KMS-11 (cell line): ENCODE data around the gene KATNA1.

ENCODE experiments used
- H2AFZ ChIP-seq: fragments of 200-600 bp; sonication (generic); 2 replicates; pipeline ENCODE4 v1.6.1; 2016; ENCODE audit warnings: antibody characterized with exemption, mixed run types, low read depth
- H3K27ac ChIP-seq: fragments of 200-600 bp; sonication (generic); 2 replicates; pipeline ENCODE4 v1.6.1; 2016; ENCODE audit warnings: mild to moderate bottlenecking, mixed run types
- H3K27me3 ChIP-seq: fragments of 200-600 bp; sonication (generic); 2 replicates; pipeline ENCODE4 v1.6.1; 2017; ENCODE audit warnings: mild to moderate bottlenecking, low read depth, mixed run types, moderate library complexity; ENCODE audit not compliant: insufficient read depth
- H3K36me3 ChIP-seq: fragments of 200-600 bp; sonication (generic); 2 replicates; pipeline ENCODE4 v1.6.1; 2017; ENCODE audit warnings: mild to moderate bottlenecking, mixed run types; ENCODE audit not compliant: insufficient read depth
- H3K4me1 ChIP-seq: fragments of 200-600 bp; sonication (generic); 2 replicates; pipeline ENCODE4 v1.6.1; 2016; ENCODE audit warnings: mild to moderate bottlenecking, low read depth, mixed run types; ENCODE audit not compliant: poor library complexity, severe bottlenecking
- H3K4me2 ChIP-seq: fragments of 200-600 bp; sonication (generic); 2 replicates; pipeline ENCODE4 v1.7.0; 2016; ENCODE audit warnings: mild to moderate bottlenecking, mixed run types
- H3K4me3 ChIP-seq: fragments of 200-600 bp; sonication (generic); IDR thresholded peaks from 2 replicates; pipeline ENCODE4 v1.6.1; 2017; ENCODE audit warnings: low read depth, low read length, mixed read lengths; ENCODE audit not compliant: insufficient read depth
- H3K79me2 ChIP-seq: fragments of 200-600 bp; sonication (generic); 2 replicates; pipeline ENCODE4 v1.6.1; 2016; ENCODE audit warnings: low read depth, mixed run types; ENCODE audit not compliant: insufficient read depth
- H3K9ac ChIP-seq: fragments of 200-600 bp; sonication (generic); 2 replicates; pipeline ENCODE4 v1.6.1; 2016; ENCODE audit warnings: mild to moderate bottlenecking, mixed run types
- H4K20me1 ChIP-seq: fragments of 200-600 bp; sonication (generic); 2 replicates; pipeline ENCODE4 v1.6.1; 2016; ENCODE audit warnings: mild to moderate bottlenecking, mixed run types; ENCODE audit not compliant: insufficient read depth
- TF ChIP-seq, protein P1 (sequence below): fragments of 200-600 bp; sonication (generic); conservative IDR thresholded peaks from 2 replicates; pipeline ENCODE4 v1.6.1; 2017; ENCODE audit warnings: low read depth, mild to moderate bottlenecking, antibody characterized with exemption, low read length, moderate library complexity, mixed read lengths

The KATNA1 gene

DNA sequence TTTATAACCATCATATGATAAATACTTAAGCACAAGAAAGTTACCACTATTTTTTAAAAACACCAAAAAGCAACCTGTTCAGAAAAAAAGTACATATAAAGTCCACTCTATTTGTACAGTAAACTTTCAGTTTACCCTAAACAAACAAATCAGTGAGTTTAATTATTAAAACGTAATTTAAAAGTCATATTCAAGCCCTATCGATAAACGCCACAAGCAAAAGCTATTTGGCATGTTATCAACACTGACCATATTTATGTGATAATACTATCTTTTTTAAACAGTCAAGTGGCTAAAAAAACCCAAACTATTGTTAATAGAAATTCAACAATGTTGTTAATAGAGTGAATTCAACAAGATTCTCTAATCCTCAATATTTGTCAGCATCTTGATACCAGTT is 1.9 kb downstream of the KATNA1 start:
- no peaks in the 10 kb centered on the region for H3K27me3 ChIP-seq
- H3K4me1 ChIP-seq = peaks cover 21% of the 10 kb centered on the region
- H3K27ac ChIP-seq = no peak overlapping the region
- peaks cover 24% of the 10 kb centered on the region; the same call in 1 of the 2 replicates for H3K79me2 ChIP-seq
- H2AFZ ChIP-seq = no peak overlapping the region
- no peaks in the 10 kb centered on the region for H3K36me3 ChIP-seq
- no peak overlapping the region for H3K9ac ChIP-seq
- TF ChIP-seq, protein P1, sequence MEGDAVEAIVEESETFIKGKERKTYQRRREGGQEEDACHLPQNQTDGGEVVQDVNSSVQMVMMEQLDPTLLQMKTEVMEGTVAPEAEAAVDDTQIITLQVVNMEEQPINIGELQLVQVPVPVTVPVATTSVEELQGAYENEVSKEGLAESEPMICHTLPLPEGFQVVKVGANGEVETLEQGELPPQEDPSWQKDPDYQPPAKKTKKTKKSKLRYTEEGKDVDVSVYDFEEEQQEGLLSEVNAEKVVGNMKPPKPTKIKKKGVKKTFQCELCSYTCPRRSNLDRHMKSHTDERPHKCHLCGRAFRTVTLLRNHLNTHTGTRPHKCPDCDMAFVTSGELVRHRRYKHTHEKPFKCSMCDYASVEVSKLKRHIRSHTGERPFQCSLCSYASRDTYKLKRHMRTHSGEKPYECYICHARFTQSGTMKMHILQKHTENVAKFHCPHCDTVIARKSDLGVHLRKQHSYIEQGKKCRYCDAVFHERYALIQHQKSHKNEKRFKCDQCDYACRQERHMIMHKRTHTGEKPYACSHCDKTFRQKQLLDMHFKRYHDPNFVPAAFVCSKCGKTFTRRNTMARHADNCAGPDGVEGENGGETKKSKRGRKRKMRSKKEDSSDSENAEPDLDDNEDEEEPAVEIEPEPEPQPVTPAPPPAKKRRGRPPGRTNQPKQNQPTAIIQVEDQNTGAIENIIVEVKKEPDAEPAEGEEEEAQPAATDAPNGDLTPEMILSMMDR = no peak
- no peaks in the 10 kb centered on the region for H4K20me1 ChIP-seq
- no peak overlapping the region for H3K4me2 ChIP-seq
- H3K4me3 ChIP-seq = no peak overlapping the region

DNA sequence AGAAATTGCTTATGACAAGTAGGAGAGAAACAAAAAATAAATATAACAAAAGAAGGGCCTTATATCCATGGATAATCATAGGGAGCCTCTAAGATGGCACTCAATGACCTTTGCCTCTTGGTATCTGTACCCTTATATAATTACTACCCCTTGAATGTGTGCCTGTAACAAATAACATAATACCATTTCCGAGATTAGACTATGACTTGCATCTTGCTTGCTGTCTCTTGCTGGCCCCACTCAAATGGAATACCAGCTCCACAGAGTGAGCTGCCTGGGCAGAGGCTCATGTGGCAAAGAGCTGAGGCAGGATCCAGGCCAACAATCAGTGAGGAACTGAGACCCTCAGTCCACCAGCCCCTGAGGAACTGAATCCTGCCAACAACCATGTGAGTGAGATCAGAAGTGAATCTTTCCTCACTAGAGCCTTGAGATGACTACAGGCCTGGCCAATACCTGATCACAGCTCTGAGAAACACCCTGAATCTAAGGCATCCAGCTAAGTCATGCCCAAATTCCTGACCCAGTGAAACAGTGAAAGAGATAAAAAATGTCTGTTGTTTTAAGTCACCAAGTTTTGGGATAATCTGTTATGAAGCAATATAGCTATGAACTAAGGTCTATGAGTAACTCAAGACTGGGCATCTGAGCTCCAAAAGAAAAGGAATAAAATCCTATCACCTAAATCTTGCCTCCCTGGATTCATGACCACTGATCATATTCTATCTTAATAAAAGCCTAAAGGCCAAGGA is 5.5 kb downstream of the KATNA1 start:
- H3K4me3 ChIP-seq = no peak overlapping the region
- TF ChIP-seq, protein P1 = no peak
- no peak overlapping the region for H2AFZ ChIP-seq
- H3K9ac ChIP-seq = no peak overlapping the region
- H3K27me3 ChIP-seq = no peaks in the 10 kb centered on the region
- no peaks in the 10 kb centered on the region for H3K36me3 ChIP-seq
- no peak overlapping the region for H3K27ac ChIP-seq
- no peaks in the 10 kb centered on the region for H4K20me1 ChIP-seq
- peaks cover 20% of the 10 kb centered on the region; the same call in 1 of the 2 replicates for H3K79me2 ChIP-seq
- H3K4me2 ChIP-seq = no peak overlapping the region
- H3K4me1 ChIP-seq = peaks cover 6% of the 10 kb centered on the region

DNA sequence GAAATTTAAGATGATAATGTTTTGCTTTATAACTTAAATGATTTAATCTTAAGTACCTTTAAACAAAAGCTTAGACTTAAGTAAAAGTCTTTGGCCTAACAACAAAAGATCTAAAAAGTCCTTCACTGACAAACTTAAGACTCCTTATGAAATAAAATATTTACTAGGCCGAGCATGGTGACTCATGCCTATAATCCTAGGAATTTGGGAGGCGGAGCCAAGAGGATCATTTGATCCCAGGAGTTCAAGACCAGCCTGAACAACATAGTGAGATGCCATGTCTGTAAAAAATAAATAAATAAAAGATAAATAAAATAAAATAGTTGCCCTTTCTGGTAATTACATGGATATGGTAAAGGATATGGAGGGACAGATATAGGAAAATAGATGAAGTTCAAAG is 12.4 kb downstream of the KATNA1 start:
- no peak overlapping the region for H3K4me2 ChIP-seq
- H3K4me3 ChIP-seq = no peak overlapping the region
- H3K9ac ChIP-seq = no peak overlapping the region
- H3K27ac ChIP-seq = no peak overlapping the region
- H2AFZ ChIP-seq = no peak overlapping the region
- TF ChIP-seq, protein P1 = no peak
- no peaks in the 10 kb centered on the region for H3K36me3 ChIP-seq
- no peaks in the 10 kb centered on the region for H3K27me3 ChIP-seq
- H3K4me1 ChIP-seq = peaks cover 4% of the 10 kb centered on the region
- no peaks in the 10 kb centered on the region for H4K20me1 ChIP-seq
- H3K79me2 ChIP-seq = no peaks in the 10 kb centered on the region

DNA sequence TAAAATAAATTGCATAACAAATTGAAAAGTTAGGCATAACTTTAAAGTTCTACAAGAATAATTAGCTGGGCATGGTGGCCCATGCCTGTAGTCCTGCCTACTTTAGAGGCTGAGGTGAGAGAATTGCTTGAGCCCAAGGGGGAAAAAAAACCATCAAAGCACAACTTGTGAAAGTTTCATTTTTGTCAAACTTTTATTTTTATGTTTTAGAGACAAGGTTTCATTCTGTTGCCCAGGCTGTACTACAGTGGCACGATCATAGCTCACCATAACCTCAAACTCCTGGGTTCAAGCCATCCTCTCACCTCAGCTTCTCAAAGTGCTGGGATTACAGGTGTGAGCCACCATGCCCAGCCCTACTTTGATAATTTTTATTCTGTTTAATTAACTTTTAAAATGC is 14.2 kb downstream of the KATNA1 start:
- Histone ChIP-seq H3K4me3 (no peak overlapping the region), H3K4me1 (peaks cover 4% of the 10 kb centered on the region), H4K20me1 (no peaks in the 10 kb centered on the region), H3K4me2 (no peak overlapping the region), H3K9ac (no peak overlapping the region), H3K27me3 (no peaks in the 10 kb centered on the region), H3K79me2 (no peaks in the 10 kb centered on the region), H3K27ac (no peak overlapping the region), H3K36me3 (no peaks in the 10 kb centered on the region), H2AFZ (no peak overlapping the region)
- TF ChIP-seq, protein P1 = no peak
